HepG2 (cell line): ENCODE data around the gene CEP104. TPM values are rescaled to one million over a fixed set of nuclear protein-coding genes. Genes with fewer than 3 reads are reported as not detected.

ENCODE experiments used
- AGO2 ChIP-seq: fragments of 200-400 bp; formaldehyde crosslinking; optimal IDR thresholded peaks from 2 replicates; pipeline ENCODE3; 2017; ENCODE audit warnings: mild to moderate bottlenecking, low read depth, low read length, moderate library complexity
- DR1 ChIP-seq: sonication (generic); formaldehyde crosslinking; IDR thresholded peaks from 2 replicates; pipeline ENCODE4 v1.8.0; 2021; ENCODE audit warnings: mild to moderate bottlenecking, missing genetic modification reagents, inconsistent platforms
- FOXP4 ChIP-seq: sonication (generic); formaldehyde crosslinking; IDR thresholded peaks from 2 replicates; pipeline ENCODE4 v1.4.0; 2020; ENCODE audit warnings: missing genetic modification reagents
- GMEB2 ChIP-seq: IDR thresholded peaks from 2 replicates; pipeline ENCODE4 v1.6.1; 2016; ENCODE audit warnings: missing biosample characterization, missing genetic modification reagents, low read depth
- SKIL ChIP-seq: sonication (generic); formaldehyde crosslinking; IDR thresholded peaks from 2 replicates; pipeline ENCODE4 v1.8.0; 2022; ENCODE audit warnings: missing genetic modification reagents, mild to moderate bottlenecking, moderate library complexity, borderline replicate concordance
- THAP11 ChIP-seq: IDR thresholded peaks from 2 replicates; pipeline ENCODE4 v1.6.1; 2016; ENCODE audit warnings: missing biosample characterization, missing genetic modification reagents
- YEATS4 ChIP-seq: sonication (generic); formaldehyde crosslinking; IDR thresholded peaks from 2 replicates; pipeline ENCODE4 v1.4.0; 2020; ENCODE audit warnings: missing genetic modification reagents, borderline replicate concordance
- ZFP91 ChIP-seq: sonication (generic); formaldehyde crosslinking; IDR thresholded peaks from 2 replicates; pipeline ENCODE4 v1.9.0; 2022; ENCODE audit warnings: missing genetic modification reagents, mild to moderate bottlenecking, borderline replicate concordance
- ZHX1 ChIP-seq: sonication (generic); formaldehyde crosslinking; IDR thresholded peaks from 2 replicates; pipeline ENCODE4 v1.8.1; 2022; ENCODE audit warnings: low read depth, mild to moderate bottlenecking, missing genetic modification reagents
- ZNF260 ChIP-seq: sonication (generic); formaldehyde crosslinking; IDR thresholded peaks from 2 replicates; pipeline ENCODE4 v1.4.0; 2020; ENCODE audit warnings: missing genetic modification reagents, low read depth, mild to moderate bottlenecking, borderline replicate concordance
- ZNF331 ChIP-seq: sonication (generic); formaldehyde crosslinking; IDR thresholded peaks from 2 replicates; pipeline ENCODE4 v1.4.0; 2020; ENCODE audit warnings: missing genetic modification reagents
- ZNF335 ChIP-seq: sonication (generic); formaldehyde crosslinking; IDR thresholded peaks from 2 replicates; pipeline ENCODE4 v1.4.0; 2020; ENCODE audit warnings: missing genetic modification reagents
- ZNF513 ChIP-seq: sonication (generic); formaldehyde crosslinking; conservative IDR thresholded peaks from 2 replicates; pipeline ENCODE4 v1.5.0; 2020; ENCODE audit warnings: missing genetic modification reagents
- ZNF704 ChIP-seq: sonication (generic); formaldehyde crosslinking; IDR thresholded peaks from 2 replicates; pipeline ENCODE4 v1.8.1; 2023; ENCODE audit warnings: mild to moderate bottlenecking, inconsistent platforms, moderate library complexity, missing genetic modification reagents, borderline replicate concordance
- polyA plus RNA-seq, 8 experiments: library from polyadenylated mRNA; depleted of rRNA in 3 of 8; stranded (reverse) in 7 of 8; unstranded in 1 of 8; fragments of >200 nt; fragmentation: Illumina TruSeq in 4 of 8; extraction: Trizol in 4 of 8; gene quantifications; 2 replicates each; pipeline versions ENCODE4 v1.2.1 to v1.2.3, GENCODE V29; 2011 to 2016; ENCODE audit warnings: low read depth in 4 of 8, missing spikeins in 1 of 8, mixed read lengths in 1 of 8; ENCODE audit not compliant: insufficient read depth in 1 of 8
- total RNA-seq, 5 experiments: library from RNA; depleted of rRNA; stranded (reverse); fragments of >200 nt; fragmentation: Illumina TruSeq; extraction: Trizol; gene quantifications; 2 replicates each; pipeline ENCODE4 v1.2.3, GENCODE V29; 2016; ENCODE audit warnings: low read depth in 1 of 5

The CEP104 gene
- total and polyA plus RNA-seq, 2 of the 13 experiments (the other 11 are each of a cell fraction or from before 2014, with no cell fraction given) = 20.4 to 30.1 TPM

GRCh38 chr1:3772027-3772714 lies 84.8 kb downstream of the CEP104 start (continued):
- no peak for TF ChIP-seq GMEB2 (CRISPR knock-in tag)
- no peak for TF ChIP-seq ZNF513 (CRISPR knock-in tag)
- TF ChIP-seq ZNF704 (CRISPR knock-in tag) = no peak
- no peak for TF ChIP-seq FOXP4 (CRISPR knock-in tag)
- TF ChIP-seq ZHX1 (CRISPR knock-in tag) = no peak; the same call in 1 of the 2 replicates
- TF ChIP-seq ZNF260 (CRISPR knock-in tag) = 0 out of 2 replicates have a peak, but pooled peaks have one; percentile 49
- peak; percentile 39; the same call in 1 of the 2 replicates for TF ChIP-seq ZFP91
- peak; percentile 51; the same call in 1 of the 2 replicates for TF ChIP-seq THAP11
- TF ChIP-seq ZNF335 (CRISPR knock-in tag) = peak; percentile 52; the same call in 1 of the 2 replicates
- peak; percentile 75 for TF ChIP-seq YEATS4 (CRISPR knock-in tag)
- 0 out of 2 replicates have a peak, but pooled peaks have one; percentile 34 for TF ChIP-seq DR1 (CRISPR knock-in tag)
- no peak for TF ChIP-seq ZNF331
- 0 out of 2 replicates have a peak, but pooled peaks have one; percentile 11 for TF ChIP-seq SKIL (CRISPR knock-in tag)
- peak; percentile 93 for TF ChIP-seq AGO2
